LNCAP (cell line): ENCODE data around the gene LRP6.

ENCODE experiments used
- TF ChIP-seq, protein P1 (sequence below): fragments of 450-650 bp; IDR thresholded peaks from 2 replicates; pipeline ENCODE4 v1.5.1; 2017; ENCODE audit warnings: mild to moderate bottlenecking

The LRP6 gene

DNA sequence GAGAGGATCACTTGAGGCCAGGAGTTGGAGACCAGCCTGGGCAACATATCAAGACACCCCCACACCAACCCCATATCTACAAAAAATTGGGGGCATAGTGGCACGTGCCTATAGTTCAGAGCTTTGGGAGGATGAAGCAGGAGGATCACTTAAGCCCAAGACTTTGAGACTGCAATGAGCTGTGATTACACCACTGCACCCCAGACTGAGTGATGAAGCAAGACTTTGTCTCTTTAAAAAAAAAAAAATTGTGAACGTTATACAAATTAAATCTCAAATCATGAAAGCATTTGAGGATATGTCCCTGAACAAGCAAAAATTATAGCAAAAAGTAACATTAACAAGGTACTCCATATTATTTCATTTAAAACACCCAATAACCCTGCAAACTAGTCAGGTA, 2.9 kb downstream of the LRP6 start:
- TF ChIP-seq, protein P1, sequence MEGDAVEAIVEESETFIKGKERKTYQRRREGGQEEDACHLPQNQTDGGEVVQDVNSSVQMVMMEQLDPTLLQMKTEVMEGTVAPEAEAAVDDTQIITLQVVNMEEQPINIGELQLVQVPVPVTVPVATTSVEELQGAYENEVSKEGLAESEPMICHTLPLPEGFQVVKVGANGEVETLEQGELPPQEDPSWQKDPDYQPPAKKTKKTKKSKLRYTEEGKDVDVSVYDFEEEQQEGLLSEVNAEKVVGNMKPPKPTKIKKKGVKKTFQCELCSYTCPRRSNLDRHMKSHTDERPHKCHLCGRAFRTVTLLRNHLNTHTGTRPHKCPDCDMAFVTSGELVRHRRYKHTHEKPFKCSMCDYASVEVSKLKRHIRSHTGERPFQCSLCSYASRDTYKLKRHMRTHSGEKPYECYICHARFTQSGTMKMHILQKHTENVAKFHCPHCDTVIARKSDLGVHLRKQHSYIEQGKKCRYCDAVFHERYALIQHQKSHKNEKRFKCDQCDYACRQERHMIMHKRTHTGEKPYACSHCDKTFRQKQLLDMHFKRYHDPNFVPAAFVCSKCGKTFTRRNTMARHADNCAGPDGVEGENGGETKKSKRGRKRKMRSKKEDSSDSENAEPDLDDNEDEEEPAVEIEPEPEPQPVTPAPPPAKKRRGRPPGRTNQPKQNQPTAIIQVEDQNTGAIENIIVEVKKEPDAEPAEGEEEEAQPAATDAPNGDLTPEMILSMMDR, result no peak

DNA sequence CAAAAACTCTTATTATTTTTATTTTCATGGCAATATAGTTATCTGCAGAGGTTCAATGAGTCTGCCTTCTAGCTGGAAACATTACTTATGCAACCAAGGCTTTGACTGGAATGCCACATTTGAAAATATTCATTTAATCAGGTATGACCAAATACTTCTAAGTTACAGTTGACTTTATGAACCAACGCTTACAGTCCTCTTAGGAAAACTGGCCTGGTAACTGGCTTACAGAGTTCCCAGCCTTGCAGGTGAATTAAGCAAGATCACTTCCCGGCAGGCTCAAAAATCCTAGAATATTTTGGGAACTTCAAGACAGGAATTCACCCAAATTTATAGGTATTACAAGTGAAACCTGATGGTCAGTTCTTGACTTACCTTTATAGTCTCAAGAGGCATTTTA, 12.3 kb downstream of the LRP6 start:
- TF ChIP-seq, protein P1, result no peak

DNA sequence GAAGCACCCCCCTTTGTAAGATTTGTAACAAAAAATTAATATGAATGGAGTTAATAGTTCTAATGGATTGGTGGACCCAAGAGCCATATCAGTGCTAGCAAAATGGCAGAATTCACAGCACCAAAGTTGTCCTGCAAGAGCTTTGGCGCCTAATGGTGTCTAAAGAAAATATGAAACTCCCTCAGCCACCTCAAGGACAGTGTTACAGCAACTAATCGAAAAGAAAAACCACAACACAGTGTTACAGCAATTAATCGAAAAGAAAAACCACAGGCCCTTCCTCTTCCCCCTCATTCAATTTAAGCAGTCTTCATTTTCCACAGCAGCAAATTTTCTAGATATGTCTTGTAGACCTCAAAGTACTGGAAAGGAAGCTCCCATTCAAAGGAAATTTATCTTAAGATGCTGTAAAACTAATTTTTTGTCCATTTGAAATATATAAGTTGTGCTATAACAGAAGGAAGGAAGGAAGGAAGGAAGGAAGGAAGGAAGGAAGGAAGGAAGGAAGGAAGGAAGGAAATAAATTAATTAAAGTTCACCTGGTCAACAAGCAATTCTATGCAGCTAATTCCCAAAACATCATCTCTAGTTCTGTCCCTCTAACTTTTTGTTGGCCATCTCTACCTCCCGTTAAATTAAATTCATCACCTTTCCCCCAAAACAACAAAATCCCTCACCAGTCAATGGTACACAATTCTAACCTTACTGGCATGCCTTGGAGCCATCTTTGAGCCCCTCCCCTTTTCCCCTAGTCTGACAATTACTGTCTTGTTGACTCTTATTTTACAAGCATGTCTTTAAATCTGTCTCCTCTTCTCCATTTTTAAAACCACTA, 17.4 kb downstream of the LRP6 start:
- TF ChIP-seq, protein P1, result no peak

DNA sequence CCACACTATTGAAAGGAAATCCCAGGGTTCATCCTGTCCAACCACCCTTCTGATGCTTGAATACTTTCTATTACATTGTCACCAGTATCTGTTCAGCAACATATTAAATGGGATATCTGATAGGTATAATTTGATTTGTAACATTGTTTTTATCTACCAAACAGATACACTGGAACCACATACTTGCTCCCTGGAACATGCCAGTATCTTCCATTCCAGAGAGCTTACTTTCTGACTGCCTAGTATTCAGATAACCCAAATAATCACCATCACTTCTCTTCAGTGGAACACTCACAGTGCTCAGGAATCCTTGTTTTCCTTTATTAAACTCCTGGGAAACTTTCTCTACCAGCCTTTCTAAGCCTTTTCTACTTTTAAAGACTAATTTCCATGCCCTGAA, 19.3 kb downstream of the LRP6 start:
- TF ChIP-seq, protein P1, result no peak

DNA sequence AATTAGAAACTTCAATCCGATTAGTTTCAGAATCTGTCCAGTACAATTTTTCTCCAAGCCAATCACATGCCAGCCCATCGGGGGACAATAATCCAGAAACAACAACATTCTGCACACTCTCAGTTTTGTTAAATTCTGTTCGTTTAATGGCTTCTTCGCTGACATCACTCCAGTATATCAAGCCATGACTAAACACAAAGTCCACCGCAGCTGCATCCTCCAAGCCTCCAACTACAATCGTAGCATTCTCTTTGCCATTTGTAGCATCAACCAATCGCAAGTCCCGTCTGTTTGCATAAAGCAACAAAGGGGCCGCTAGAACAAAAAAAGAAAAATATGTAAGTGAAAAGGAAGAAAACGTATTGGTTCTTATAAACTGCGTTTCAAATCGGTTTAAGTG, 22.5 kb downstream of the LRP6 start:
- TF ChIP-seq, protein P1, result no peak

DNA sequence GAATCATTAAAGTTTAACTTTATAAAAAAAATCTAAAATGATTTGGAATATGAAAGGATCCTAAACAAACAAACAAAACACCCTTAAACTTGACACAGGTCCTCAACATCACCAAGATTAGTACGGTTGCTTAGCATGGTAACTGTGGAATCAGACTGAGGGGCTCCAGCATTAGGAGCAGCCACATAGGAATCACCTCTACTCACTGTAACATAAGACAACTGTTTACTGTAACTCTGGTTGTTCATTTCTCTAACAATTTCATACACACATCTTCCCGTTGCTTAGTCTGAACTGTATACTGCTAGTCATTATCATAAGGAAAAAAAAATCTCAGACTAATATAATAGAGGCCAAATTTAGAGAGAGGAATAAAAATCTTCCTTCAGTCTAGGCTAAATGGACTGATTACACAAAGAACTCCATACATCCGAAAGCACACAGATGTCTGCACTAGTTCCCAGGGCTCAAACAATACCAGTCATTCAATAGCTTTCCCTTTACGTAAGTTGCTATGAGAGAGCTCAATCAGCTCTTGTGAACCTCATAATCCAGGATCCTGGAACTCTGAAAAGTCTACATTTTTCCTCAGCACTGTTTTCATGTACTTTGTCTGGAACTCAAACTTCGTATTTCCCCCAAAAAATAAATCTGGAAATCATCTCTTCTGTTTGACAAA, 26.0 kb downstream of the LRP6 start:
- TF ChIP-seq, protein P1, result no peak

DNA sequence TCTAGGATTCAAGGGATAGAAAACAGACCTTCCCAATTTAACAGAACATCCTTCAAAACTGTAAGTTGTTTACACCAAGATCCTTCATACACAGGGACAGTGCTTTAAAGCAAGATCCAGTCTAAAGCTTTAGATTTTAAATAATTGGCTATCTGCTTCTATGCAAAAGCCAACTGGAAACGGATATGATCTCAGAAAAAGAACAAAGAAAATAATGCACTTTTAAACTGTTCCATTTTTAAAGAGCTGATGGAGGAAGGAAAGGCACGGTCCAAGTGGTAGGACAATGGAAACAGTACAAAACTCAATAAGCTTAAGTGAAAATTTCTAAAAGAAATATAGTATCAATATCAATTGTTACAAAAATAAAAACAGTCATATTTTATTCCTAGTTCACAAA, 27.7 kb downstream of the LRP6 start:
- TF ChIP-seq, protein P1, result no peak
